IMR-90 (cell line): ENCODE results near the gene STAT5A. TPM values are rescaled to one million over a fixed set of nuclear protein-coding genes. Genes with fewer than 3 reads are reported as not detected.

Experiments used
- ATAC-seq: fragments of 200-7000 bp; cut with Tn5 transposase; 2 replicates; pipeline ENCODE4 v1.9.1; 2020; ENCODE audit warnings: low read depth, mild to moderate bottlenecking, moderate library complexity
- BruUV-seq: library from RNA; stranded (reverse); fragments of 400-500 nt; replicated peaks from 2 replicates; lab custom pipeline; 2021; lab: Mats Ljungman, UMichigan
- CTCF ChIA-PET: fragments of 300-600 bp; formaldehyde crosslinking; extraction: SDS; loops from one replicate; lab custom pipeline; 2021; ENCODE audit warnings: antibody characterized with exemption; lab: Yijun Ruan, JAX
- POLR2A ChIA-PET: fragments of 300-600 bp; sonication (Branson Sonifier 250); formaldehyde crosslinking; loops from one replicate; lab custom pipeline; 2022; ENCODE audit warnings: antibody characterized with exemption; ENCODE audit not compliant: unreplicated experiment; lab: Charles Lee
- DNase-seq: peaks from one replicate; pipeline ENCODE4 v3.0.0; 2013
- H2AFZ ChIP-seq: replicated peaks from 2 replicates; pipeline ENCODE3; 2013; ENCODE audit warnings: low read length, mild to moderate bottlenecking; ENCODE audit not compliant: poor library complexity
- H2AK5ac ChIP-seq: 2 replicates; pipeline ENCODE4 v1.6.1; 2013; ENCODE audit warnings: low read depth, low read length, inconsistent platforms
- H2AK9ac ChIP-seq: replicated peaks from 2 replicates; pipeline ENCODE3; 2013; ENCODE audit warnings: mild to moderate bottlenecking, low read depth, low read length, moderate library complexity; ENCODE audit not compliant: poor library complexity
- H2BK120ac ChIP-seq: 2 replicates; pipeline ENCODE4 v1.6.1; 2013; ENCODE audit warnings: low read depth, low read length, inconsistent platforms
- H2BK15ac ChIP-seq: 3 replicates; pipeline ENCODE4 v1.6.1; 2013; ENCODE audit warnings: low read depth, low read length, inconsistent platforms
- H2BK20ac ChIP-seq: 2 replicates; pipeline ENCODE4 v1.6.1; 2013; ENCODE audit warnings: low read depth, mild to moderate bottlenecking, inconsistent platforms, low read length, moderate library complexity
- H2BK5ac ChIP-seq: 2 replicates; pipeline ENCODE4 v1.6.1; 2013; ENCODE audit warnings: mild to moderate bottlenecking, low read depth, low read length, inconsistent platforms; ENCODE audit not compliant: poor library complexity, severe bottlenecking
- H3K14ac ChIP-seq: replicated peaks from 2 replicates; pipeline ENCODE4 v1.6.1; 2013; ENCODE audit warnings: low read depth, low read length, inconsistent platforms
- H3K18ac ChIP-seq: 2 replicates; pipeline ENCODE4 v1.6.1; 2013; ENCODE audit warnings: low read depth, low read length, control low read depth
- H3K23ac ChIP-seq: 2 replicates; pipeline ENCODE4 v1.6.1; 2013; ENCODE audit warnings: low read depth, low read length, inconsistent platforms
- H3K27ac ChIP-seq: 2 replicates; pipeline ENCODE4 v1.5.1; 2013; ENCODE audit warnings: mild to moderate bottlenecking, control low read depth, low read length; ENCODE audit not compliant: insufficient read depth
- H3K27me3 ChIP-seq: 2 replicates; pipeline ENCODE4 v1.6.1; 2013; ENCODE audit warnings: low read length; ENCODE audit not compliant: control insufficient read depth, insufficient read depth
- H3K36me3 ChIP-seq: 2 replicates; pipeline ENCODE4 v1.6.1; 2013; ENCODE audit warnings: low read length, mixed read lengths; ENCODE audit not compliant: control insufficient read depth, insufficient read depth
- H3K4ac ChIP-seq: 2 replicates; pipeline ENCODE4 v1.6.1; 2013; ENCODE audit warnings: low read depth, low read length, inconsistent platforms
- H3K4me1 ChIP-seq: 2 replicates; pipeline ENCODE4 v1.6.1; 2013; ENCODE audit warnings: low read length, mixed read lengths; ENCODE audit not compliant: control insufficient read depth, insufficient read depth
- H3K4me2 ChIP-seq: 2 replicates; pipeline ENCODE4 v1.6.1; 2013; ENCODE audit warnings: low read depth, mild to moderate bottlenecking, control low read depth, low read length, moderate library complexity
- H3K4me3 ChIP-seq: 2 replicates; pipeline ENCODE4 v1.5.1; 2013; ENCODE audit warnings: low read depth, mild to moderate bottlenecking, control low read depth, low read length, moderate library complexity; ENCODE audit not compliant: insufficient read depth
- H3K56ac ChIP-seq: 2 replicates; pipeline ENCODE4 v1.6.1; 2013; ENCODE audit warnings: low read length, inconsistent platforms; ENCODE audit not compliant: insufficient read depth; ENCODE audit errors: extremely low read depth
- H3K79me1 ChIP-seq, 2 experiments: 2 replicates each; pipeline ENCODE4 v1.6.1; 2013; ENCODE audit warnings: low read length in 2 of 2, inconsistent platforms in 1 of 2, low read depth in 1 of 2
- H3K9ac ChIP-seq: 2 replicates; pipeline ENCODE4 v1.6.1; 2013; ENCODE audit warnings: low read depth, low read length, control low read depth
- H3K9me1 ChIP-seq: 2 replicates; pipeline ENCODE4 v1.6.1; 2013; ENCODE audit warnings: low read length, inconsistent platforms; ENCODE audit not compliant: insufficient read depth
- H3K9me3 ChIP-seq: 2 replicates; pipeline ENCODE4 v1.6.1; 2013; ENCODE audit warnings: low read length; ENCODE audit not compliant: control insufficient read depth, insufficient read depth
- H4K20me1 ChIP-seq: 2 replicates; pipeline ENCODE4 v1.6.1; 2013; ENCODE audit warnings: low read length, inconsistent platforms; ENCODE audit not compliant: insufficient read depth
- H4K5ac ChIP-seq: 2 replicates; pipeline ENCODE4 v1.6.1; 2013; ENCODE audit warnings: mild to moderate bottlenecking, low read depth, low read length, control low read depth
- H4K8ac ChIP-seq, 2 experiments: 2 replicates each; pipeline ENCODE4 v1.6.1; 2013; ENCODE audit warnings: low read depth in 2 of 2, low read length in 2 of 2, control low read depth in 1 of 2, inconsistent platforms in 1 of 2
- H4K91ac ChIP-seq: 2 replicates; pipeline ENCODE4 v1.6.1; 2013; ENCODE audit warnings: low read depth, low read length, inconsistent platforms; ENCODE audit not compliant: insufficient read depth
- BHLHE40 ChIP-seq: fragments of 150-350 bp; IDR thresholded peaks from 2 replicates; pipeline ENCODE4 v1.6.1; 2016; ENCODE audit warnings: mild to moderate bottlenecking, low read depth, low read length
- CEBPB ChIP-seq: IDR thresholded peaks from 2 replicates; pipeline ENCODE4 v1.6.1; 2012; ENCODE audit warnings: low read depth, low read length, improper control_type of control experiment
- CHD1 ChIP-seq: IDR thresholded peaks from 2 replicates; pipeline ENCODE4 v1.6.1; 2012; ENCODE audit warnings: low read depth, low read length, improper control_type of control experiment
- FOS ChIP-seq: fragments of 150-350 bp; IDR thresholded peaks from 2 replicates; pipeline ENCODE4 v1.6.1; 2016; ENCODE audit warnings: low read depth, low read length
- MAFK ChIP-seq: IDR thresholded peaks from 2 replicates; pipeline ENCODE4 v1.6.1; 2012; ENCODE audit warnings: low read depth, low read length, improper control_type of control experiment
- MAZ ChIP-seq: IDR thresholded peaks from 2 replicates; pipeline ENCODE4 v1.6.1; 2012; ENCODE audit warnings: low read depth, mild to moderate bottlenecking, low read length, improper control_type of control experiment, moderate library complexity, borderline replicate concordance
- MXI1 ChIP-seq: IDR thresholded peaks from 2 replicates; pipeline ENCODE4 v1.6.1; 2012; ENCODE audit warnings: low read depth, mild to moderate bottlenecking, low read length, moderate library complexity, borderline replicate concordance
- NFE2L2 ChIP-seq: fragments of 150-350 bp; IDR thresholded peaks from 2 replicates; pipeline ENCODE4 v1.6.1; 2016; ENCODE audit warnings: low read depth, mild to moderate bottlenecking, low read length
- POLR2A ChIP-seq: IDR thresholded peaks from 2 replicates; pipeline ENCODE4 v1.6.1; 2012; ENCODE audit warnings: mild to moderate bottlenecking, low read depth, low read length
- RAD21 ChIP-seq: IDR thresholded peaks from 2 replicates; pipeline ENCODE4 v1.6.1; 2012; ENCODE audit warnings: low read length, improper control_type of control experiment
- RCOR1 ChIP-seq: IDR thresholded peaks from 2 replicates; pipeline ENCODE4 v1.6.1; 2012; ENCODE audit warnings: mild to moderate bottlenecking, low read length, improper control_type of control experiment; ENCODE audit not compliant: insufficient replicate concordance
- RFX5 ChIP-seq: IDR thresholded peaks from 2 replicates; pipeline ENCODE4 v1.8.0; 2012; ENCODE audit warnings: low read depth, mild to moderate bottlenecking, low read length, moderate library complexity
- SMC3 ChIP-seq: fragments of 150-350 bp; IDR thresholded peaks from 2 replicates; pipeline ENCODE4 v1.6.1; 2016; ENCODE audit warnings: low read depth, mild to moderate bottlenecking, antibody characterized with exemption, low read length, moderate library complexity
- WGBS, 2 experiments: methylation state at CpG; one replicate each; pipeline versions ENCODE4 v1.1.5 to v1.1.7; 2013; ENCODE audit warnings: missing lambda C conversion rate in 2 of 2; ENCODE audit not compliant: insufficient read length in 1 of 2; ENCODE audit errors: extremely low coverage in 2 of 2; 5-methylcytosine and 5-hydroxymethylcytosine counted together
- dilution Hi-C: fragments of 300-500 bp; cut with HindIII; formaldehyde crosslinking; loops from one replicate; pipeline ENCODE4 v1.14.3; 2018; ENCODE audit warnings: low sequenced_read_pairs; ENCODE audit not compliant: unreplicated experiment
- in situ Hi-C: fragments of 300-500 bp; cut with MboI; formaldehyde crosslinking; loops from 3 replicates; pipeline ENCODE4 v1.14.3; 2019; ENCODE audit warnings: low sequenced_read_pairs, inconsistent platforms, mixed read lengths
- intact Hi-C: fragments of 100-400 bp; cut with micrococcal nuclease; formaldehyde crosslinking; loops from 2 replicates; pipeline ENCODE4 v1.10.0; 2022
- polyA plus RNA-seq, 3 experiments: library from polyadenylated mRNA; depleted of rRNA; stranded (reverse); fragments of >200 nt; gene quantifications; 2 replicates each; pipeline ENCODE4 v1.2.3, GENCODE V29; 2012; ENCODE audit warnings: low replicate concordance in 1 of 3
- total RNA-seq: library from RNA; depleted of rRNA; stranded (reverse); fragments of >200 nt; gene quantifications from 2 replicates; pipeline ENCODE4 v1.2.3, GENCODE V29; 2012
- TF ChIP-seq, protein P1 (sequence below): conservative IDR thresholded peaks from 2 replicates; pipeline ENCODE4 v1.5.1; 2012; ENCODE audit warnings: mild to moderate bottlenecking, low read depth, low read length, improper control_type of control experiment
- TF ChIP-seq, protein P2 (sequence below): fragments of 150-350 bp; IDR thresholded peaks from 2 replicates; pipeline ENCODE4 v1.6.1; 2017; ENCODE audit warnings: mild to moderate bottlenecking, antibody characterized with exemption, low read length, low read depth
- TF ChIP-seq, protein P3 (sequence below): fragments of 150-350 bp; IDR thresholded peaks from 2 replicates; pipeline ENCODE4 v1.6.1; 2016; ENCODE audit warnings: low read depth, mild to moderate bottlenecking, low read length, moderate library complexity, borderline replicate concordance

STAT5A gene
- total and polyA plus RNA-seq, 2 of the 4 experiments (the other 2 are of a cell fraction) = 1.3 to 1.4 TPM

DNA sequence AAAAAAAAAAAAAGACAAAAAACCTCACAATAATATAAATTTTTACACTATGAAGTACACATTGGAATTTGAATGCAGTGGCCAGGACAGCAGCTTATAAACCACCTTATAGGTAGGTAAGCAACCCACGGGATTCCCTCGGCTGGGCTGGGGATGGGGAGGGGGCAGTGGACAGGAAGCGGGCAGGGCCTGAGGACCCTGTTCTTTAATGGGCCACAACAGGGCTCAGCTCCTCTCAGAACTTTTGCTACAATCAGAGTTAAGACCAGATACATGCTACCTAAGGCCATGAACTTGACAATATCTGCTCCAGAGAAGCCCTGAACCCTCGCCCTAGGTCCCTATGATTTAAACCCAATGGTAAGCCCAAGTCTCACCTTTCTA is 25.1 kb downstream of the STAT5A start:
- H2BK20ac ChIP-seq = no peak overlapping the region
- H3K36me3 ChIP-seq = peaks cover 47% of the 10 kb centered on the region
- no peak overlapping the region for H2AFZ ChIP-seq
- H4K20me1 ChIP-seq = no peaks in the 10 kb centered on the region
- in situ Hi-C loops = no loop called here
- no peak overlapping the region for H3K56ac ChIP-seq
- ChIA-PET POLR2A (no interaction called here), CTCF (no interaction called here)
- H2BK15ac ChIP-seq = no peak overlapping the region
- H3K4ac ChIP-seq = no peak overlapping the region
- no peak overlapping the region for H4K91ac ChIP-seq
- peaks cover 11% of the 10 kb centered on the region for H3K4me1 ChIP-seq
- dilution Hi-C loops = no loop called here
- WGBS, 2 experiments = no CpG with 5 or more reads among the region's 4 CpGs
- no peak overlapping the region for H3K23ac ChIP-seq
- intact Hi-C loops = no loop called here
- H4K8ac ChIP-seq = no peak overlapping the region
- no peak overlapping the region for H3K14ac ChIP-seq
- 0 out of 2 replicates have a peak, but pooled peaks cover 4% of the 10 kb centered on the region for H3K9me1 ChIP-seq
- H3K4me3 ChIP-seq = no peak overlapping the region
- no peak overlapping the region for H2AK5ac ChIP-seq
- H3K79me1 ChIP-seq = peaks cover 7 to 25% of the 10 kb centered on the region in 2 experiments; a peak in 3 of 4 replicates
- ATAC-seq (no peak), DNase-seq (no peak)
- no peak overlapping the region for H3K18ac ChIP-seq
- no peak overlapping the region for H2BK120ac ChIP-seq
- no peak for TF ChIP-seq MAZ
- no peak for TF ChIP-seq MAFK
- no peak for TF ChIP-seq RFX5
- TF ChIP-seq, protein P1, sequence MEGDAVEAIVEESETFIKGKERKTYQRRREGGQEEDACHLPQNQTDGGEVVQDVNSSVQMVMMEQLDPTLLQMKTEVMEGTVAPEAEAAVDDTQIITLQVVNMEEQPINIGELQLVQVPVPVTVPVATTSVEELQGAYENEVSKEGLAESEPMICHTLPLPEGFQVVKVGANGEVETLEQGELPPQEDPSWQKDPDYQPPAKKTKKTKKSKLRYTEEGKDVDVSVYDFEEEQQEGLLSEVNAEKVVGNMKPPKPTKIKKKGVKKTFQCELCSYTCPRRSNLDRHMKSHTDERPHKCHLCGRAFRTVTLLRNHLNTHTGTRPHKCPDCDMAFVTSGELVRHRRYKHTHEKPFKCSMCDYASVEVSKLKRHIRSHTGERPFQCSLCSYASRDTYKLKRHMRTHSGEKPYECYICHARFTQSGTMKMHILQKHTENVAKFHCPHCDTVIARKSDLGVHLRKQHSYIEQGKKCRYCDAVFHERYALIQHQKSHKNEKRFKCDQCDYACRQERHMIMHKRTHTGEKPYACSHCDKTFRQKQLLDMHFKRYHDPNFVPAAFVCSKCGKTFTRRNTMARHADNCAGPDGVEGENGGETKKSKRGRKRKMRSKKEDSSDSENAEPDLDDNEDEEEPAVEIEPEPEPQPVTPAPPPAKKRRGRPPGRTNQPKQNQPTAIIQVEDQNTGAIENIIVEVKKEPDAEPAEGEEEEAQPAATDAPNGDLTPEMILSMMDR = no peak
- TF ChIP-seq SMC3 = no peak
- TF ChIP-seq, protein P2, sequence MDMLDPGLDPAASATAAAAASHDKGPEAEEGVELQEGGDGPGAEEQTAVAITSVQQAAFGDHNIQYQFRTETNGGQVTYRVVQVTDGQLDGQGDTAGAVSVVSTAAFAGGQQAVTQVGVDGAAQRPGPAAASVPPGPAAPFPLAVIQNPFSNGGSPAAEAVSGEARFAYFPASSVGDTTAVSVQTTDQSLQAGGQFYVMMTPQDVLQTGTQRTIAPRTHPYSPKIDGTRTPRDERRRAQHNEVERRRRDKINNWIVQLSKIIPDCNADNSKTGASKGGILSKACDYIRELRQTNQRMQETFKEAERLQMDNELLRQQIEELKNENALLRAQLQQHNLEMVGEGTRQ = no peak
- no peak for TF ChIP-seq NFE2L2
- TF ChIP-seq RAD21 = no peak
- TF ChIP-seq FOS = no peak
- no peak for TF ChIP-seq POLR2A
- no peak for TF ChIP-seq CHD1
- no peak for TF ChIP-seq RCOR1
- no peak for TF ChIP-seq BHLHE40
- no peak for TF ChIP-seq MXI1
- no peak for TF ChIP-seq CEBPB
- TF ChIP-seq, protein P3, sequence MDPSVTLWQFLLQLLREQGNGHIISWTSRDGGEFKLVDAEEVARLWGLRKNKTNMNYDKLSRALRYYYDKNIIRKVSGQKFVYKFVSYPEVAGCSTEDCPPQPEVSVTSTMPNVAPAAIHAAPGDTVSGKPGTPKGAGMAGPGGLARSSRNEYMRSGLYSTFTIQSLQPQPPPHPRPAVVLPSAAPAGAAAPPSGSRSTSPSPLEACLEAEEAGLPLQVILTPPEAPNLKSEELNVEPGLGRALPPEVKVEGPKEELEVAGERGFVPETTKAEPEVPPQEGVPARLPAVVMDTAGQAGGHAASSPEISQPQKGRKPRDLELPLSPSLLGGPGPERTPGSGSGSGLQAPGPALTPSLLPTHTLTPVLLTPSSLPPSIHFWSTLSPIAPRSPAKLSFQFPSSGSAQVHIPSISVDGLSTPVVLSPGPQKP = no peak
- no peaks in the 10 kb centered on the region for H3K27me3 ChIP-seq
- H4K5ac ChIP-seq = no peak overlapping the region
- H2AK9ac ChIP-seq = no peak overlapping the region
- no peak overlapping the region for H3K4me2 ChIP-seq
- no TSS peak for BruUV-seq
- H2BK5ac ChIP-seq = no peak overlapping the region
- H3K9ac ChIP-seq = no peak overlapping the region
- H3K27ac ChIP-seq = no peak overlapping the region
- H3K9me3 ChIP-seq = no peaks in the 10 kb centered on the region
